CD14-positive monocyte (primary cell): ENCODE measurements around the gene NIPAL3. TPM values are rescaled to one million over a fixed set of nuclear protein-coding genes. Genes with fewer than 3 reads are reported as not detected.

Source experiments
- DNase-seq, 3 donors: peaks; one replicate each; pipeline ENCODE4 v3.0.0-alpha.2; 2011 to 2022
- H2AFZ ChIP-seq: 2 replicates; pipeline ENCODE4 v1.6.0; 2012; ENCODE audit warnings: mild to moderate bottlenecking, low read depth, low read length, inconsistent platforms; ENCODE audit not compliant: insufficient read depth, poor library complexity, severe bottlenecking
- H3K27ac ChIP-seq, 2 donors: 1 replicate in 1 of 2; 2 replicates in 1 of 2; pipeline ENCODE4 v1.5.1; 2012 to 2013; ENCODE audit warnings: low read length in 2 of 2, control low read depth in 1 of 2, inconsistent platforms in 1 of 2, low read depth in 1 of 2, mild to moderate bottlenecking in 1 of 2
- H3K27me3 ChIP-seq, 2 donors: one replicate each; pipeline versions ENCODE4 v1.6.0 to v1.6.1; 2011 to 2013; ENCODE audit warnings: low read length in 2 of 2; ENCODE audit not compliant: control insufficient read depth in 2 of 2, insufficient read depth in 2 of 2
- H3K36me3 ChIP-seq, 2 donors: replicated peaks in 1 of 2; 1 replicate in 1 of 2; 2 replicates in 1 of 2; pipeline versions ENCODE4 v1.5.1 to v1.6.1; 2012 to 2013; ENCODE audit warnings: low read length in 2 of 2, control low read depth in 1 of 2, inconsistent platforms in 1 of 2, mild to moderate bottlenecking in 1 of 2; ENCODE audit not compliant: insufficient read depth in 2 of 2, control insufficient read depth in 1 of 2
- H3K4me1 ChIP-seq, 2 donors: 1 replicate in 1 of 2; 2 replicates in 1 of 2; pipeline versions ENCODE4 v1.5.1 to v1.6.1; 2012 to 2013; ENCODE audit warnings: low read length in 2 of 2, control low read depth in 1 of 2, inconsistent platforms in 1 of 2, mild to moderate bottlenecking in 1 of 2, moderate library complexity in 1 of 2; ENCODE audit not compliant: insufficient read depth in 2 of 2, control insufficient read depth in 1 of 2
- H3K4me2 ChIP-seq: replicated peaks from 2 replicates; pipeline ENCODE3; 2012; ENCODE audit warnings: low read length, moderate library complexity, mild to moderate bottlenecking; ENCODE audit not compliant: poor library complexity, severe bottlenecking; ENCODE audit errors: extremely low read depth
- H3K4me3 ChIP-seq, 3 experiments: fragments of 200-600 bp in 1 of 3; sonication (generic) in 1 of 3; replicated peaks in 1 of 3; 1 replicate in 2 of 3; 2 replicates in 1 of 3; pipeline ENCODE4 v1.5.1; 2011 to 2013; ENCODE audit warnings: low read length in 3 of 3, mild to moderate bottlenecking in 3 of 3, control low read depth in 2 of 3, low read depth in 2 of 3, inconsistent platforms in 1 of 3, moderate library complexity in 1 of 3
- H3K79me2 ChIP-seq: 2 replicates; pipeline ENCODE4 v1.6.0; 2012; ENCODE audit warnings: mild to moderate bottlenecking, control low read depth, inconsistent platforms, low read length, moderate library complexity; ENCODE audit not compliant: insufficient read depth
- H3K9ac ChIP-seq: 2 replicates; pipeline ENCODE4 v1.6.0; 2017; ENCODE audit warnings: low read length, mild to moderate bottlenecking; ENCODE audit not compliant: insufficient read depth, poor library complexity, severe bottlenecking
- H3K9me3 ChIP-seq, 2 donors: replicated peaks in 1 of 2; 1 replicate in 1 of 2; 2 replicates in 1 of 2; pipeline versions ENCODE4 v1.5.1 to v1.6.1; 2012 to 2013; ENCODE audit warnings: low read length in 2 of 2, control low read depth in 1 of 2; ENCODE audit not compliant: control insufficient read depth in 1 of 2, insufficient read depth in 1 of 2
- H4K20me1 ChIP-seq: 2 replicates; pipeline ENCODE4 v1.6.0; 2012; ENCODE audit warnings: mild to moderate bottlenecking, low read length, control low read depth, moderate library complexity; ENCODE audit not compliant: insufficient read depth
- H3K27ac Mint-ChIP-seq, 7 donors: one replicate each; pipeline ENCODE4 v1.8.0; 2020; ENCODE audit warnings: mild to moderate bottlenecking in 7 of 7, mixed read lengths in 7 of 7, moderate library complexity in 6 of 7, inconsistent platforms in 2 of 7
- H3K27me3 Mint-ChIP-seq, 3 donors: one replicate each; pipeline ENCODE4 v1.8.0; 2021 to 2022; ENCODE audit warnings: low read depth in 3 of 3, mild to moderate bottlenecking in 3 of 3, mixed read lengths in 3 of 3, moderate library complexity in 3 of 3, inconsistent platforms in 1 of 3
- H3K36me3 Mint-ChIP-seq, 2 donors: one replicate each; pipeline ENCODE4 v1.8.0; 2020; ENCODE audit warnings: mixed read lengths in 2 of 2, inconsistent platforms in 1 of 2, mild to moderate bottlenecking in 1 of 2
- H3K4me1 Mint-ChIP-seq: one replicate; pipeline ENCODE4 v1.8.0; 2020; ENCODE audit warnings: mild to moderate bottlenecking, mixed read lengths
- H3K4me3 Mint-ChIP-seq, 2 donors: one replicate each; pipeline ENCODE4 v1.8.0; 2020; ENCODE audit warnings: mild to moderate bottlenecking in 2 of 2, mixed read lengths in 2 of 2, moderate library complexity in 1 of 2
- H3K9me3 Mint-ChIP-seq, 7 donors: one replicate each; pipeline ENCODE4 v1.8.0; 2020 to 2022; ENCODE audit warnings: mixed read lengths in 7 of 7, mild to moderate bottlenecking in 6 of 7, moderate library complexity in 6 of 7, inconsistent platforms in 2 of 7
- WGBS: methylation state at CpG from one replicate; pipeline ENCODE4 v1.1.5; 2013; ENCODE audit warnings: missing lambda C conversion rate; ENCODE audit not compliant: insufficient coverage; 5-methylcytosine and 5-hydroxymethylcytosine counted together
- intact Hi-C, 2 donors: fragments of 100-400 bp; cut with micrococcal nuclease; formaldehyde crosslinking; loops; one replicate each; pipeline versions ENCODE4 v1.15.0 to v1.15.1; 2023
- polyA plus RNA-seq, 3 donors: library from polyadenylated mRNA; depleted of rRNA in 1 of 3; unstranded in 2 of 3; stranded (reverse) in 1 of 3; fragments of 300-500 nt in 2 of 3; fragments of >200 nt in 1 of 3; fragmentation: Illumina TruSeq in 2 of 3; gene quantifications; 1 replicate in 2 of 3; 2 replicates in 1 of 3; pipeline ENCODE4 v1.2.3, GENCODE V29; 2012 to 2021
- TF ChIP-seq, protein P1 (sequence below): fragments of 200-600 bp; IDR thresholded peaks from one replicate; pipeline ENCODE4 v1.8.0; 2022; ENCODE audit warnings: antibody characterized with exemption, mild to moderate bottlenecking

Gene NIPAL3
- polyA plus RNA-seq, 3 donors: 5.9 to 9.6 (median 6.6) TPM

DNA sequence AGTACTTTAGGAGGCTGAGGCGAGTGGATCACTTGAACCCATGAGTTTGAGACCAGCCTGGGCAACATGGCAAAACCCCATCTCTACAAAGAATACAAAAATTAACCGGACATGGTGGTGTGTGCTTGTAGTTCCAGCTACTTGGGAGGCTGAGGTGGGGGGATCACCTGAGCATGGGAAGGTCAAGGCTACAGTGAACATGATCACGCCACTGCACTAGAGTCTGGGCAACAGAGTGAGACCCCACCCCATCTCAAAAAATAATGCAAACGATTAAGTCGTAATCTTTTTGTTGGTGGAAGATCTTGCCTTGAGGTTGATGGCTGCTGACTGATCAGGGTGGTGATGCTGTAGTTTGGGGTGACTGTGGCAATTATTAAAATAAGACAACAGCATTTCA, 93.3 kb downstream of the NIPAL3 start:
- no peak for DNase-seq
- peaks cover 23 to 24% of the 10 kb centered on the region in 2 donors for H3K36me3 Mint-ChIP-seq
- no CpG with 5 or more reads among the region's 5 CpGs for WGBS
- Histone ChIP-seq H3K27me3 (no peaks in the 10 kb centered on the region), H3K36me3 (no peaks in the 10 kb centered on the region), H3K4me2 (no peak overlapping the region), H4K20me1 (no peaks in the 10 kb centered on the region), H3K9ac (no peak overlapping the region), H3K27ac (no peak overlapping the region), H3K79me2 (peaks cover 65% of the 10 kb centered on the region), H3K9me3 (no peaks in the 10 kb centered on the region), H3K4me1 (peaks cover 0 to 5% of the 10 kb centered on the region in 2 donors), H3K4me3 (no peak overlapping the region), H2AFZ (no peak overlapping the region)
- H3K27me3 Mint-ChIP-seq: no peaks in the 10 kb centered on the region
- TF ChIP-seq, protein P1, sequence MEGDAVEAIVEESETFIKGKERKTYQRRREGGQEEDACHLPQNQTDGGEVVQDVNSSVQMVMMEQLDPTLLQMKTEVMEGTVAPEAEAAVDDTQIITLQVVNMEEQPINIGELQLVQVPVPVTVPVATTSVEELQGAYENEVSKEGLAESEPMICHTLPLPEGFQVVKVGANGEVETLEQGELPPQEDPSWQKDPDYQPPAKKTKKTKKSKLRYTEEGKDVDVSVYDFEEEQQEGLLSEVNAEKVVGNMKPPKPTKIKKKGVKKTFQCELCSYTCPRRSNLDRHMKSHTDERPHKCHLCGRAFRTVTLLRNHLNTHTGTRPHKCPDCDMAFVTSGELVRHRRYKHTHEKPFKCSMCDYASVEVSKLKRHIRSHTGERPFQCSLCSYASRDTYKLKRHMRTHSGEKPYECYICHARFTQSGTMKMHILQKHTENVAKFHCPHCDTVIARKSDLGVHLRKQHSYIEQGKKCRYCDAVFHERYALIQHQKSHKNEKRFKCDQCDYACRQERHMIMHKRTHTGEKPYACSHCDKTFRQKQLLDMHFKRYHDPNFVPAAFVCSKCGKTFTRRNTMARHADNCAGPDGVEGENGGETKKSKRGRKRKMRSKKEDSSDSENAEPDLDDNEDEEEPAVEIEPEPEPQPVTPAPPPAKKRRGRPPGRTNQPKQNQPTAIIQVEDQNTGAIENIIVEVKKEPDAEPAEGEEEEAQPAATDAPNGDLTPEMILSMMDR: no peak
- intact Hi-C loops: loop anchor here in 1 of 2 donors (5.0 kb wide), 1 partner anchor 37 kb away; no protein-coding TSS in a partner anchor
- H3K4me3 Mint-ChIP-seq: no peak overlapping the region
- H3K27ac Mint-ChIP-seq: no peak overlapping the region
- H3K9me3 Mint-ChIP-seq: no peaks in the 10 kb centered on the region
- H3K4me1 Mint-ChIP-seq: peaks cover 18% of the 10 kb centered on the region

DNA sequence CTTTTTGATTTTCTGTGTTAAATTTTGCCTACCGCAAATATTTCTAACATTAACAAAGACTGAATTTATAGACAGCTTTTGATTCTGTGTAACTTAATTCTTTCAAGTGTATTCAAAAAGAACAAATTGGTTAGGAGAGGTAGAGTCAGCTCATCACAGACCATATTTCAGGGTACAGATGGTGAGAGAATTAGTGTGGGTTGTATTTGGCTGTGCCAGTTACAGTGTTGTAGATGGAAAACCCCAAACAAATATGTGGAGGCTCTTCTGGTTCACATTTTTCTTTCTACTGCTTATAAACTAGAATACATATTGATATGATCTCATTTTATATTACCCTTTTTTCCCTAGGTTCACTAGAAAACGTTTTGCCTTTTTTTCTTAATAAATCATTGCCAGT, 98.1 kb downstream of the NIPAL3 start:
- H3K4me3 Mint-ChIP-seq: no peak overlapping the region
- intact Hi-C loops: no loop called here
- no peaks in the 10 kb centered on the region for H3K9me3 Mint-ChIP-seq
- H3K9me3 ChIP-seq: no peaks in the 10 kb centered on the region
- H3K27ac ChIP-seq: no peak overlapping the region
- no peak overlapping the region for H2AFZ ChIP-seq
- H3K4me1 Mint-ChIP-seq: peaks cover 5% of the 10 kb centered on the region
- H3K27me3 ChIP-seq: no peaks in the 10 kb centered on the region
- TF ChIP-seq, protein P1: no peak
- H3K27ac Mint-ChIP-seq: no peak overlapping the region
- H3K27me3 Mint-ChIP-seq: no peaks in the 10 kb centered on the region
- no peaks in the 10 kb centered on the region for H3K4me1 ChIP-seq
- no peak overlapping the region for H3K9ac ChIP-seq
- H3K4me2 ChIP-seq: no peak overlapping the region
- H3K4me3 ChIP-seq: no peak overlapping the region
- H3K36me3 ChIP-seq: peaks cover 0 to 29% of the 10 kb centered on the region in 2 donors
- H3K79me2 ChIP-seq: peaks cover 26% of the 10 kb centered on the region
- WGBS: no CpG with 5 or more reads among the region's 2 CpGs
- DNase-seq: no peak
- no peaks in the 10 kb centered on the region for H4K20me1 ChIP-seq
- peaks cover 31 to 38% of the 10 kb centered on the region in 2 donors for H3K36me3 Mint-ChIP-seq
